ENCODE data around the gene PRPF31.

PRPF31 gene

DNA sequence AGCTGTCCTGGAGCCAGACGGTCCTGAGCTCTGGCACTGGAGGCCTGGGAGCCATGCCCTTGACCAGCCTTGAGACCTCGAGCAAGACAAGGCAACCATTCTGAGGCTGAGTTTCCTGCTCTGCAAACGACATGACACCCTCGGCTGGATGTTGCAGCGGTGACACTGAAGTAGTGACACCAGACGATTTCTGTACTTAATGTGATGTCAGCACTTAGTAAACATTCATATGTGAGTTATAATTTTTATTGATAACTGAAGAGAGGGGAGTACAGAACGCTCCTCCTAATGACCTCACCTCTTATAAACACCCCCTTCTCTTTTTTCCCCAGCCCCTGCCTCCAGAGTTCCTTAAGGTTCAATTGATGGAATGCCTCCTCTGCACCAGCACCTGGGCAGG, 7.1 kb upstream of the PRPF31 start:
- DNase-seq (ENCODE audit: low spot score) = no peak

- no peak for DNase-seq (ENCODE audit: low spot score)
Measured at GRCh38 chr19:54109651-54110050, 5.9 kb upstream of the PRPF31 start.

DNA sequence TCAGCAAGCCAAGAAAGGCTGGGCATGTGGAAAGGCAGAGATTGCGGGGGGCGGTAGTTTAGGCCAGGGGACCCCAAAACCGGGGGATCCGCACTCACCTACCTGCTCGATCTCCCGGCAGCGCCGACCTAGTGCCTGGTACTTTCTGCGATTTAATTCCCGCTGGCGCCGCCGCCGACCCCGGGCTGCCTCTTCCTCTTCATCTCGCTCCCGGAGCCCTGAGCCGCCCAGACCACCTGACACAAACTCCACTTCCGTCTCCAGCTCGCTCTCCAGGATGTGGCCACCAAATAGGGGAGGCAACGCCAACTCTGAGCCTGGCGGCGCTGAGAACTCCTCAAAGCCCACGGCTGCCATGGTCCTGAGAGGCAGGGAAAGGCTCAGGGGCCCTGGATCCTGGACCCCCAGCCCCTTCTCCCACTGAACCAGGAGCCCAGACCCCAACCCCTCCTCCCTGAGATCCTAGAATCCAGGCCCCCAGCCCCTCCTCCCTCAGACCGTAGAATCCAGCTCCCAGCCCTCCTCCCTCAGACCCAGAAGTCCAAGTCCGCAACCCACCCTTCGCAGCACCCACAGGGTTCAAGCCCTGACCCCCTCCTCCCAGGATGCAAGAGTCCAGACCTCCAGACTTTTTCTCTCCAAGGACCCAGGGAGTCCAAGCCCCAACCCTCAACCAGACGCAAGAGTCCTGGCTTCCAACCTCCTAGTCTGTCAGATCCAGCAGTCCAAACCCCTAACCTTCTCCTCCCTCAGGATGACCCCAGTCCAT, 1.0 kb upstream of the PRPF31 start:
- DNase-seq (ENCODE audit: low spot score) = peak; percentile 42

- DNase-seq (ENCODE audit: low spot score) = no peak
Measured at GRCh38 chr19:54121259-54121658, 5.7 kb downstream of the PRPF31 start.

DNA sequence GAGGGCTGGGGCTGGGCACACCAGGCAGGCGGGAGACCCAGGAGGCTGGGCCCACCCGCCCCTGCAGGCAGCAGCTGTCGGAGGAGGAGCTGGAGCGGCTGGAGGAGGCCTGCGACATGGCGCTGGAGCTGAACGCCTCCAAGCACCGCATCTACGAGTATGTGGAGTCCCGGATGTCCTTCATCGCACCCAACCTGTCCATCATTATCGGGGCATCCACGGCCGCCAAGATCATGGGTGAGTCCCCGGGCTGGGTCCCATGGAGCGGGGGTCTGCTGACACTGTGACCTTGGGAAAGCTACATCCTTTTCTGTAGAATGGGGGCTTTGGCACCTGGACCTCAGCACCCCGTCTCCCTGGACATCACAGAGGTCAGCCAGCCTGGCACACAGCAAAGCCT, 8.1 kb downstream of the PRPF31 start:
- no peak for DNase-seq (ENCODE audit: low spot score)

DNA sequence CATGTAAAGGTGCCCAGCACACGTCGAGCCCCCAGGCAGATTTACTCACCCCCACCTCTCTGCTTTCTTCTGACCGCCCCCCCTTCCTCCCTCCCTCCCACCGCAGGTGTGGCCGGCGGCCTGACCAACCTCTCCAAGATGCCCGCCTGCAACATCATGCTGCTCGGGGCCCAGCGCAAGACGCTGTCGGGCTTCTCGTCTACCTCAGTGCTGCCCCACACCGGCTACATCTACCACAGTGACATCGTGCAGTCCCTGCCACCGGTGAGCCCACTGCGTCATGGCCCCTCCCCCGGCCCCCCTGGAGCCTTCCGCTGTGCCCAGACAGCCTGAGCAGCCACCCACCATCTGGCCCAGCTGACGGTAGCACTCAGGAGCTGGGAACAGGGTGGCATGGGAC, 8.8 kb downstream of the PRPF31 start:
- no peak for DNase-seq (ENCODE audit: low spot score)

DNA sequence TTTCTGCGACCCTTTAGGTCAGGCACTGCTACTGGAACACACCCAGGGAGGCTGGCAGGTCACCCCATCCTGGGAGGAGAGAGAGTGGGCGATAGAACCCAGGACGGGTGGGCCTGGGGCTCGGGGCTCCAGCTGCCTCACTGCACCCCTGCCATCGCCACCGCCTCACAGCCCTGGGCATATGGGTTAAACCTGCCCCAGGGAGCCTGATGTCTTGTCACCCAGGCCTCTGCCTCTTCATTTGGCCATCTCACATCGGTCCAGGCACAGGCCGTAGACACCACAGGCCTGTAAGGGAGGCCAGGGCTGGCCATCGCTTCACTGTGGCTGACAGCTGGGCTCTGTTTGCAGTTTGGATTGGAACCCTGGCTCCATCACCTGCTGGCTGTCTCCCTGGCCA, 10.2 kb downstream of the PRPF31 start:
- no peak for DNase-seq (ENCODE audit: low spot score)

DNA sequence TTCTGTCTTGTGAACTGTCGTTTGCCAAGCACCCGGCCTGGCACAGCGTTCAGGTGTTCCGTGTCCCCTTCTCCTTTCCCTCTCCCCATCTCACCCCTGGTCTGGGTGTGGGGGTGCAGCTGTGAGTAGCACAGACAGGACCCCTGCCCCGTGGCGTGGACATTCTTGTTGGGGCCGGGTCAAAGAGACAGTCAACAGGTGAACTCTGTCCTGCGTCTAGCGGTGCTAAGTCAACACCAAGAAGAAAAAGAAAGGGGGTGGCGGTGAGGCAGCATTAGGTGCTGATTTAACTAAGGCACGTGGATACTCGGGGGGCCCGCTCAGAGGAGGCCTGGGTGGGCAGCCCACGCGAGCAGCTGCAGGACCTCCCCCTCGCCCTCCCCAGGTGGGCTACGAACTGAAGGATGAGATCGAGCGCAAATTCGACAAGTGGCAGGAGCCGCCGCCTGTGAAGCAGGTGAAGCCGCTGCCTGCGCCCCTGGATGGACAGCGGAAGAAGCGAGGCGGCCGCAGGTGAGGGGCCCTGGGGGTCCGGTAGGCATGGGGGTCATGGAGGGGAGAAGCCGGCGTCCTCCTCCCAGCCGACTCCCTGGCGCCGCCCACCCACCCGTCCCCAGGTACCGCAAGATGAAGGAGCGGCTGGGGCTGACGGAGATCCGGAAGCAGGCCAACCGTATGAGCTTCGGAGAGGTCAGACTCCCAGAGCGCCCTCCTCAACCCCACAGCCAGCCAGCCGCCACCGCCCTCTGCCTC, 12.3 kb downstream of the PRPF31 start:
- no peak for DNase-seq (ENCODE audit: low spot score)

DNA sequence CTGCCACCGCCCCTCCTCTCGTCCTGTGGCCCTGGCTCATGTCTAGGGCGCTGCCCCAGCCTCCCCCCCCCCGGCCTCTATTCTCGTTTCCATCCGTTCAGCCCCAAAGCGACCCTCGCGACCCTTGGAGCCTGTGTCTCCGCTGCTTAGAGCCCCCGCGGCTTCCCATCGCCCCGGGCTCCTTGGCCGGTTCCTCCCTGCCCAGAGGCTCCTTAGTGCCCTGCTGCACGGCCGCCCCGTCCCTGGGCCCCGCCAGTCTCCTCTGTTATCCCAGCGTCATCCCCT, 12.8 kb downstream of the PRPF31 start:
- no peak for DNase-seq (ENCODE audit: low spot score)

DNA sequence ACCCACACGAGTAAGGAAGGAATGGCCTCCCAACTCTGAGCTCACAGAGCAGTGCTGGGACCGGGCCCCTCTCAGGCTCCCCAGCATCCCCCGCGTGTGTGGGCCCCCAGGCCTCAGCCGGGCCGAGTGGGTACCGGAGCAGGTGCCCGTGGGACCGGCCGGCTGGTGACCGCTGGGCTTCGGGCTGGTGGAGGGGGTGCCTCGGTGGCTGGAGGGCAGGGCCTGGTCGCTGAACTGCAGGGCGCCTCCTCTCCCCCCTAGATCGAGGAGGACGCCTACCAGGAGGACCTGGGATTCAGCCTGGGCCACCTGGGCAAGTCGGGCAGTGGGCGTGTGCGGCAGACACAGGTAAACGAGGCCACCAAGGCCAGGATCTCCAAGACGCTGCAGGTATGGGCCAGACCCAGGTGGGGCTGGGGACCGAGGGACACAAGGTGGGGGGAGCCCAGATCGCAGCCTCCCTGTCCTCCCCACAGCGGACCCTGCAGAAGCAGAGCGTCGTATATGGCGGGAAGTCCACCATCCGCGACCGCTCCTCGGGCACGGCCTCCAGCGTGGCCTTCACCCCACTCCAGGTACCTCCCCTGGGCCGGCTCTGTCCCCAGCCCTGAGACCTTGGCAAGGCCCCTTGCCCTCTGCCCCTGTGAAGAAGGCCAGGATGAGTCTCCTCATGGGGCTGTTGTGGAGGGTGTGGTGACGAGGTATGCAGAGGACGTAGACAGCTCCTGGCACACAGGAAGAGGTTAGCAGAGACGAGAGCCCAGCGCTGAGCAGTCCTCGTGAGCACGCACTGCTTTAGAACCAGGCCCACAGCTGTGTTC, 13.5 kb downstream of the PRPF31 start:
- DNase-seq (ENCODE audit: low spot score) = no peak

- no peak for DNase-seq (ENCODE audit: low spot score)
Measured at GRCh38 chr19:54129617-54129996, 14.1 kb downstream of the PRPF31 start.

- DNase-seq (ENCODE audit: low spot score) = no peak
Measured at GRCh38 chr19:54133312-54133956, 17.9 kb downstream of the PRPF31 start.

- no peak for DNase-seq (ENCODE audit: low spot score)
Measured at GRCh38 chr19:54133957-54134590, 18.5 kb downstream of the PRPF31 start.

GRCh38 chr19:54136086-54136863, 20.7 kb downstream of the PRPF31 start:
- peak; percentile 35 for DNase-seq (ENCODE audit: low spot score)

DNA sequence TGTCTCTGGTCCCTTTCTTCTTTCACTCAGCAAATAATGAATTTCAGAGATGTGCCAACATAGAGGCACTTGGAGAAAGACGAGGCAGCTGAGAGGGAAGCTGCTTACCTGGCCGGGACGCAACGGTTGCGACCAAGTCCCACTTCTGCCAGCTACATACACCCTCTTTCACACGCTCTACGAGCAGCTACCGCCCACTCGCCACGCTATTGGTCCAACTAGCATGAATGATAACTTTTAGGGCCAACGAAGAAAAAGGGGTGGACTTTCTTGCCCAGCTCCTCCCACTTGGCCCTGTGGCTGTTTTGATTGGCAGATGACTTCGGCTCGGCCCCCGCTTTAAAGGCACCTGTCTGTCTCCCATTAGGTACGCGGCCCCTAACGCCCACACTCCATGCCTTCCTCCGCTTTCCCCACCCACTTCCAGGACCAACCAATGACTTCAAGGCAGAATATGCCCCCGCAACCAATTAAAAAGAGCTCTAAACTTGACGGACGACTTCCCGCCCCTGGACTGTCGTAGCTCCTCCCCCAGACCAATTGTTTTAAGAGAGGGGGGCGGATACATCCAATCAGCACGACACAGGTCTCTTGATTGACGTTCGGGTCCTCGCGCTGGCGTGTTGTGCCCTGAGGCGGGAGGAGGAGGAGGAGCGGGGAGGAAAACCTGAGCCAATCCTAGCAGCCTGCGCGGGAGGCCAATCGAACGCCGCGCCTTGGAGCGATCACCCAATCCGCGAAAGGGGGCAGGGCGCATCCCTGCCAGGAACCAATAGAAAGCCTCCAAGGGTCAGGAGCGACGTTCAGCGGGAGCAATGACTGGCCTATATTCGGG, 21.5 kb downstream of the PRPF31 start:
- DNase-seq (ENCODE audit: low spot score) = peak; percentile 98

GRCh38 chr19:54137699-54138488, 22.3 kb downstream of the PRPF31 start, which contains the start of gene CNOT3:
Gene CNOT3 (plus strand): TSS chr19:54137762. CDS start chr19:54142979, 5,217 bp downstream.
- peak; percentile 44 for DNase-seq (ENCODE audit: low spot score)

- no peak for DNase-seq (ENCODE audit: low spot score)
Measured at GRCh38 chr19:54138489-54139256, 23.1 kb downstream of the PRPF31 start.

DNA sequence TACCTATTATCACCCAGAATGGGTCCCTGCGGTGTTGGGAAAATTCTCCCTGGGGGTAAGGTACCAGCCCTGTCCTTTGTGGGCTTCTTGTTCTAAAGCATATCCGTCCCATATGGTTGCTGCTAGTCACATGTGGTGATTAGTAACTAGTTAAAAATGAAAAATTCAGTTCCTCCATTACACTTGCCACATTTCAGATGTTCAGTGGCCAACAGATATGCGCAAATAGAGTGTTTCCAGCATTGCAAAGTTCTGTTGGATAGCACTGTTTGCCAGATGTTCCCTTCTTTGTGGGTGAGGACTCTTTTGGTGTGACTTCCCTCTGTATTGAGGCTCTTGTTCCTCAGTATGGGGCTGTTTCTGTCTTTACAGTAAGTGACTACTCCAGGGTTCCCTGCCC, 25.8 kb downstream of the PRPF31 start:
- DNase-seq (ENCODE audit: low spot score) = peak; percentile 50
